Fibroblast of villous mesenchyme (primary cell): Measurements from ENCODE around the gene FSTL4. TPM values are rescaled to one million over a fixed set of nuclear protein-coding genes. Genes with fewer than 3 reads are reported as not detected.

Experiments used
- DNase-seq: peaks from one replicate; pipeline ENCODE4 v3.0.0-alpha.2; 2010; ENCODE audit warnings: low read depth
- H3K4me3 ChIP-seq: 2 replicates; pipeline ENCODE4 v1.5.1; 2011; ENCODE audit warnings: low read depth, mild to moderate bottlenecking, low read length
- total RNA-seq: library from RNA; depleted of rRNA; stranded (reverse); fragments of >200 nt; gene quantifications from 2 replicates; pipeline ENCODE4 v1.2.3, GENCODE V29; 2012
- TF ChIP-seq, protein P1 (sequence below): IDR thresholded peaks from 2 replicates; pipeline ENCODE4 v1.5.1; 2012; ENCODE audit warnings: low read depth, mild to moderate bottlenecking, low read length; ENCODE audit not compliant: insufficient read depth

Gene FSTL4
- total RNA-seq, 1 donor = not detected

GRCh38 chr5:133155326-133155969 is 456.9 kb downstream of the FSTL4 start:
- H3K4me3 ChIP-seq = no peak overlapping the region
- no peak for DNase-seq
- TF ChIP-seq, protein P1, sequence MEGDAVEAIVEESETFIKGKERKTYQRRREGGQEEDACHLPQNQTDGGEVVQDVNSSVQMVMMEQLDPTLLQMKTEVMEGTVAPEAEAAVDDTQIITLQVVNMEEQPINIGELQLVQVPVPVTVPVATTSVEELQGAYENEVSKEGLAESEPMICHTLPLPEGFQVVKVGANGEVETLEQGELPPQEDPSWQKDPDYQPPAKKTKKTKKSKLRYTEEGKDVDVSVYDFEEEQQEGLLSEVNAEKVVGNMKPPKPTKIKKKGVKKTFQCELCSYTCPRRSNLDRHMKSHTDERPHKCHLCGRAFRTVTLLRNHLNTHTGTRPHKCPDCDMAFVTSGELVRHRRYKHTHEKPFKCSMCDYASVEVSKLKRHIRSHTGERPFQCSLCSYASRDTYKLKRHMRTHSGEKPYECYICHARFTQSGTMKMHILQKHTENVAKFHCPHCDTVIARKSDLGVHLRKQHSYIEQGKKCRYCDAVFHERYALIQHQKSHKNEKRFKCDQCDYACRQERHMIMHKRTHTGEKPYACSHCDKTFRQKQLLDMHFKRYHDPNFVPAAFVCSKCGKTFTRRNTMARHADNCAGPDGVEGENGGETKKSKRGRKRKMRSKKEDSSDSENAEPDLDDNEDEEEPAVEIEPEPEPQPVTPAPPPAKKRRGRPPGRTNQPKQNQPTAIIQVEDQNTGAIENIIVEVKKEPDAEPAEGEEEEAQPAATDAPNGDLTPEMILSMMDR = no peak

DNA sequence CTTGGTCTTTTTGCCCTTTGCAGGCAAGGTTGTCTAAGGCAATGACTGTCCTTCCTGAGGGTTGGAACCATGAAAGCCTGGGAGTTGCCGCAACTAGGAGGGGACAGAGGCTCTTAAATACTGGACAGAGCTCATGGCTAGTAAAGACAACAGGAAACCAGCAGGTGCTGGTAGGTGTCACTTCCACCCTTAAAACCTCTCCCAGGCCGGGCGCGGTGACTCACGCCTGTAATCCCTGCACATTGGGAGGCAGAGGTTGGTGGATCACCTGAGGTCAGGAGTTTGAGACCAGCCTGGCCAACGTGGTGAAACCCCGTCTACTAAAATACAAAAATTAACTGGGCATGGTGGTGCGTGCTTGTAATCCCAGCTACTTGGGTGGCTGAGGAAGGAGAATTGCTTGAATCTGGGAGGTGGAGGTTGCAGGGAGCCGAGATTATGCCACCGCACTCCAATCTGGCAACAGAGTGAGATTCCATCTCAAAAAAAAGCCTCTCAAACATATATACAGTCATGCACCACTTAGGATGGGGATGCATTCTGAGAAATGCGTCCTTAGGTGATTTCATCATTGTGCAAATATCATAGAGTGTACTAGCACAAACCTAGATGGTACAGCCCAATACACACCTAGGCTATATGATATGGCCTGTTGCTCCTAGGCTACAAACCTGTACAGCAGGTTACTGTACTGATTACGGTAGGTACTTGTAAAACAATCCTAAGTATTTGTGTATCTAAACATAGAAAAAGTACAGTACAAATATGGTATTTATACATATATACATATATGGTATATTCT is 457.9 kb downstream of the FSTL4 start:
- TF ChIP-seq, protein P1 = no peak
- no peak overlapping the region for H3K4me3 ChIP-seq
- DNase-seq = no peak

GRCh38 chr5:133150909-133151544 is 461.3 kb downstream of the FSTL4 start:
- TF ChIP-seq, protein P1 = no peak
- no peak overlapping the region for H3K4me3 ChIP-seq
- no peak for DNase-seq

DNA sequence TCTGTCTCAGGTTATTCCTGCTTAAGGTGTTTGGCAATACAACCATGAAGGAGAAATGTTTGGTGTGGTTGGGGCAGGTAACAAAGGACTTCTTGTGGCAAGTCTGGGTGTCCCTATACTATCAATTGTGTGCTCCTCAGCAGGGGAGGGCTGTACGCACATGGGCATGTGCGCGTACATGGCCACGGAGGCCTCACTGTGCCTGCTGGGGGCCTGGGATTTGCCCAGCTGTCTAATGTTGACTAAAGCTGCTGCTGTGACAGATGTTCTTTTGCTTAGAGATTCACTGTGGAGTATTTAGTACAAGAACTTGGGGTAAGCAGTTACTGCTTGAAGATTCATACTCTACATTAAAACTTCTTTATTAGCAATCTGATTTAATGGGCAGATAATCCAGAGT is 463.0 kb downstream of the FSTL4 start:
- no peak overlapping the region for H3K4me3 ChIP-seq
- DNase-seq = no peak
- TF ChIP-seq, protein P1 = no peak

GRCh38 chr5:133147815-133148567 is 464.4 kb downstream of the FSTL4 start:
- H3K4me3 ChIP-seq = no peak overlapping the region
- TF ChIP-seq, protein P1 = no peak
- DNase-seq = no peak

DNA sequence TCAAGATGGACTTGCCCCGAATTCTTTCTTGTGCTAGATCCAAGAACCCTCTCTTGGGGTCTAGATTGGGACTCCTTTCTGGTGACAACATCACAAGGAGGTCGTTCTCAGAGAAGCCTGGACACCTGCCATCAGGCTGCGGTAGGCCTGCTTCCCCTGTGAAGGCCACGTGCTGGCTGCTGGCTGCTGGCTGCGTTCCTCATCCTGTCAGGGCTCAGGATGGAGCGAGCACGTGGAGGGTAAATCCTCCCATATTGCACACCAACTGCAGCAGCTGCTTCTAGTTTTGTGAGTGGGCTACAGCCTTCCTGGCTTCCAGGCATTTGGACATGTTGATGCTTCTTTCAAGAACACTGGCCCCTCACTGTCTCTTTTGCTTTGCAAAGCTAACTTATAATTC is 464.9 kb downstream of the FSTL4 start:
- H3K4me3 ChIP-seq = no peak overlapping the region
- TF ChIP-seq, protein P1 = no peak
- DNase-seq = no peak
